Esophagus muscularis mucosa (tissue), 3 donors: Measurements from ENCODE around the gene RABEPK.

Experiments
- POLR2AphosphoS5 ChIP-seq, 2 donors: sonication (generic); formaldehyde crosslinking; IDR thresholded peaks; one replicate each; pipeline ENCODE4 v1.6.1; 2017; ENCODE audit warnings: antibody characterized with exemption in 2 of 2
- TF ChIP-seq, protein P1 (sequence below), 3 experiments: fragments of 200-600 bp in 2 of 3; fragments of 450-650 bp in 1 of 3; sonication (generic) in 2 of 3; IDR thresholded peaks; one replicate each; pipeline ENCODE4 v1.5.1; 2017 to 2019; ENCODE audit warnings: antibody characterized with exemption in 3 of 3, mild to moderate bottlenecking in 2 of 3, moderate library complexity in 1 of 3

DNA sequence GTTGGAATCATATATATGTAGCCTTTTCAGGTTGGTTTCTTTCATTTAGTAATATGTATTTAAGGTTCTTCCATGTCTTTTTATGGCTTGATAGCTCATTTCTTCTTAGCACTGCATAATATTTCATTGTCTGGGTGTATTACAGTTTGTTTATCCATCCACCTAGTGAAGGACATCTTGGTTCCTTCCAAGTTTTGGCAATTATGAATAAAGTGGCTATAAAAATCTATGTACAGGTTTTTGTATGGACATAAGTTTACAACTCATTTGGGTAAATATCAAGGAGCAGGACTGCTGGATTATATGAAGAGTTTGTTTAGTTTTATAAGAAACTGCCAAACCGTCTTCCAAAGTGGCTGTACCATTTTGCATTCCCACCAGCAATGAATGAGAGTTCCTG lies 22.5 kb upstream of the RABEPK start:
- TF ChIP-seq, protein P1, sequence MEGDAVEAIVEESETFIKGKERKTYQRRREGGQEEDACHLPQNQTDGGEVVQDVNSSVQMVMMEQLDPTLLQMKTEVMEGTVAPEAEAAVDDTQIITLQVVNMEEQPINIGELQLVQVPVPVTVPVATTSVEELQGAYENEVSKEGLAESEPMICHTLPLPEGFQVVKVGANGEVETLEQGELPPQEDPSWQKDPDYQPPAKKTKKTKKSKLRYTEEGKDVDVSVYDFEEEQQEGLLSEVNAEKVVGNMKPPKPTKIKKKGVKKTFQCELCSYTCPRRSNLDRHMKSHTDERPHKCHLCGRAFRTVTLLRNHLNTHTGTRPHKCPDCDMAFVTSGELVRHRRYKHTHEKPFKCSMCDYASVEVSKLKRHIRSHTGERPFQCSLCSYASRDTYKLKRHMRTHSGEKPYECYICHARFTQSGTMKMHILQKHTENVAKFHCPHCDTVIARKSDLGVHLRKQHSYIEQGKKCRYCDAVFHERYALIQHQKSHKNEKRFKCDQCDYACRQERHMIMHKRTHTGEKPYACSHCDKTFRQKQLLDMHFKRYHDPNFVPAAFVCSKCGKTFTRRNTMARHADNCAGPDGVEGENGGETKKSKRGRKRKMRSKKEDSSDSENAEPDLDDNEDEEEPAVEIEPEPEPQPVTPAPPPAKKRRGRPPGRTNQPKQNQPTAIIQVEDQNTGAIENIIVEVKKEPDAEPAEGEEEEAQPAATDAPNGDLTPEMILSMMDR (IDR thresholded peaks at IDR 0.05): no peak
- no peak for TF ChIP-seq POLR2AphosphoS5 (IDR thresholded peaks at IDR 0.05)
